IMR-90 (cell line): ENCODE results near the gene TMED4. TPM values are rescaled to one million over a fixed set of nuclear protein-coding genes. Genes with fewer than 3 reads are reported as not detected.

Experiments
- ATAC-seq: fragments of 200-7000 bp; cut with Tn5 transposase; 2 replicates; pipeline ENCODE4 v1.9.1; 2020; ENCODE audit warnings: low read depth, mild to moderate bottlenecking, moderate library complexity
- BruUV-seq: library from RNA; stranded (reverse); fragments of 400-500 nt; replicated peaks from 2 replicates; lab custom pipeline; 2021; lab: Mats Ljungman, UMichigan
- CTCF ChIA-PET: fragments of 300-600 bp; formaldehyde crosslinking; extraction: SDS; loops from one replicate; lab custom pipeline; 2021; ENCODE audit warnings: antibody characterized with exemption; lab: Yijun Ruan, JAX
- POLR2A ChIA-PET: fragments of 300-600 bp; sonication (Branson Sonifier 250); formaldehyde crosslinking; loops from one replicate; lab custom pipeline; 2022; ENCODE audit warnings: antibody characterized with exemption; ENCODE audit not compliant: unreplicated experiment; lab: Charles Lee
- DNase-seq: peaks from one replicate; pipeline ENCODE4 v3.0.0; 2013
- H2AFZ ChIP-seq: replicated peaks from 2 replicates; pipeline ENCODE3; 2013; ENCODE audit warnings: low read length, mild to moderate bottlenecking; ENCODE audit not compliant: poor library complexity
- H2AK5ac ChIP-seq: 2 replicates; pipeline ENCODE4 v1.6.1; 2013; ENCODE audit warnings: low read depth, low read length, inconsistent platforms
- H2AK9ac ChIP-seq: replicated peaks from 2 replicates; pipeline ENCODE3; 2013; ENCODE audit warnings: mild to moderate bottlenecking, low read depth, low read length, moderate library complexity; ENCODE audit not compliant: poor library complexity
- H2BK120ac ChIP-seq: 2 replicates; pipeline ENCODE4 v1.6.1; 2013; ENCODE audit warnings: low read depth, low read length, inconsistent platforms
- H2BK15ac ChIP-seq: 3 replicates; pipeline ENCODE4 v1.6.1; 2013; ENCODE audit warnings: low read depth, low read length, inconsistent platforms
- H2BK20ac ChIP-seq: 2 replicates; pipeline ENCODE4 v1.6.1; 2013; ENCODE audit warnings: low read depth, mild to moderate bottlenecking, inconsistent platforms, low read length, moderate library complexity
- H2BK5ac ChIP-seq: 2 replicates; pipeline ENCODE4 v1.6.1; 2013; ENCODE audit warnings: mild to moderate bottlenecking, low read depth, low read length, inconsistent platforms; ENCODE audit not compliant: poor library complexity, severe bottlenecking
- H3K14ac ChIP-seq: replicated peaks from 2 replicates; pipeline ENCODE4 v1.6.1; 2013; ENCODE audit warnings: low read depth, low read length, inconsistent platforms
- H3K18ac ChIP-seq: 2 replicates; pipeline ENCODE4 v1.6.1; 2013; ENCODE audit warnings: low read depth, low read length, control low read depth
- H3K23ac ChIP-seq: 2 replicates; pipeline ENCODE4 v1.6.1; 2013; ENCODE audit warnings: low read depth, low read length, inconsistent platforms
- H3K27ac ChIP-seq: 2 replicates; pipeline ENCODE4 v1.5.1; 2013; ENCODE audit warnings: mild to moderate bottlenecking, control low read depth, low read length; ENCODE audit not compliant: insufficient read depth
- H3K27me3 ChIP-seq: 2 replicates; pipeline ENCODE4 v1.6.1; 2013; ENCODE audit warnings: low read length; ENCODE audit not compliant: control insufficient read depth, insufficient read depth
- H3K36me3 ChIP-seq: 2 replicates; pipeline ENCODE4 v1.6.1; 2013; ENCODE audit warnings: low read length, mixed read lengths; ENCODE audit not compliant: control insufficient read depth, insufficient read depth
- H3K4ac ChIP-seq: 2 replicates; pipeline ENCODE4 v1.6.1; 2013; ENCODE audit warnings: low read depth, low read length, inconsistent platforms
- H3K4me1 ChIP-seq: 2 replicates; pipeline ENCODE4 v1.6.1; 2013; ENCODE audit warnings: low read length, mixed read lengths; ENCODE audit not compliant: control insufficient read depth, insufficient read depth
- H3K4me2 ChIP-seq: 2 replicates; pipeline ENCODE4 v1.6.1; 2013; ENCODE audit warnings: low read depth, mild to moderate bottlenecking, control low read depth, low read length, moderate library complexity
- H3K4me3 ChIP-seq: 2 replicates; pipeline ENCODE4 v1.5.1; 2013; ENCODE audit warnings: low read depth, mild to moderate bottlenecking, control low read depth, low read length, moderate library complexity; ENCODE audit not compliant: insufficient read depth
- H3K56ac ChIP-seq: 2 replicates; pipeline ENCODE4 v1.6.1; 2013; ENCODE audit warnings: low read length, inconsistent platforms; ENCODE audit not compliant: insufficient read depth; ENCODE audit errors: extremely low read depth
- H3K79me1 ChIP-seq, 2 experiments: 2 replicates each; pipeline ENCODE4 v1.6.1; 2013; ENCODE audit warnings: low read length in 2 of 2, inconsistent platforms in 1 of 2, low read depth in 1 of 2
- H3K9ac ChIP-seq: 2 replicates; pipeline ENCODE4 v1.6.1; 2013; ENCODE audit warnings: low read depth, low read length, control low read depth
- H3K9me1 ChIP-seq: 2 replicates; pipeline ENCODE4 v1.6.1; 2013; ENCODE audit warnings: low read length, inconsistent platforms; ENCODE audit not compliant: insufficient read depth
- H3K9me3 ChIP-seq: 2 replicates; pipeline ENCODE4 v1.6.1; 2013; ENCODE audit warnings: low read length; ENCODE audit not compliant: control insufficient read depth, insufficient read depth
- H4K20me1 ChIP-seq: 2 replicates; pipeline ENCODE4 v1.6.1; 2013; ENCODE audit warnings: low read length, inconsistent platforms; ENCODE audit not compliant: insufficient read depth
- H4K5ac ChIP-seq: 2 replicates; pipeline ENCODE4 v1.6.1; 2013; ENCODE audit warnings: mild to moderate bottlenecking, low read depth, low read length, control low read depth
- H4K8ac ChIP-seq, 2 experiments: 2 replicates each; pipeline ENCODE4 v1.6.1; 2013; ENCODE audit warnings: low read depth in 2 of 2, low read length in 2 of 2, control low read depth in 1 of 2, inconsistent platforms in 1 of 2
- H4K91ac ChIP-seq: 2 replicates; pipeline ENCODE4 v1.6.1; 2013; ENCODE audit warnings: low read depth, low read length, inconsistent platforms; ENCODE audit not compliant: insufficient read depth
- FOS ChIP-seq: fragments of 150-350 bp; IDR thresholded peaks from 2 replicates; pipeline ENCODE4 v1.6.1; 2016; ENCODE audit warnings: low read depth, low read length
- WGBS, 2 experiments: methylation state at CpG; one replicate each; pipeline versions ENCODE4 v1.1.5 to v1.1.7; 2013; ENCODE audit warnings: missing lambda C conversion rate in 2 of 2; ENCODE audit not compliant: insufficient read length in 1 of 2; ENCODE audit errors: extremely low coverage in 2 of 2; 5-methylcytosine and 5-hydroxymethylcytosine counted together
- dilution Hi-C: fragments of 300-500 bp; cut with HindIII; formaldehyde crosslinking; loops from one replicate; pipeline ENCODE4 v1.14.3; 2018; ENCODE audit warnings: low sequenced_read_pairs; ENCODE audit not compliant: unreplicated experiment
- in situ Hi-C: fragments of 300-500 bp; cut with MboI; formaldehyde crosslinking; loops from 3 replicates; pipeline ENCODE4 v1.14.3; 2019; ENCODE audit warnings: low sequenced_read_pairs, inconsistent platforms, mixed read lengths
- intact Hi-C: fragments of 100-400 bp; cut with micrococcal nuclease; formaldehyde crosslinking; loops from 2 replicates; pipeline ENCODE4 v1.10.0; 2022
- polyA plus RNA-seq, 3 experiments: library from polyadenylated mRNA; depleted of rRNA; stranded (reverse); fragments of >200 nt; gene quantifications; 2 replicates each; pipeline ENCODE4 v1.2.3, GENCODE V29; 2012; ENCODE audit warnings: low replicate concordance in 1 of 3
- total RNA-seq: library from RNA; depleted of rRNA; stranded (reverse); fragments of >200 nt; gene quantifications from 2 replicates; pipeline ENCODE4 v1.2.3, GENCODE V29; 2012

The TMED4 gene
- total and polyA plus RNA-seq, 2 of the 4 experiments (the other 2 are of a cell fraction), result 58.6 to 92.7 TPM

DNA sequence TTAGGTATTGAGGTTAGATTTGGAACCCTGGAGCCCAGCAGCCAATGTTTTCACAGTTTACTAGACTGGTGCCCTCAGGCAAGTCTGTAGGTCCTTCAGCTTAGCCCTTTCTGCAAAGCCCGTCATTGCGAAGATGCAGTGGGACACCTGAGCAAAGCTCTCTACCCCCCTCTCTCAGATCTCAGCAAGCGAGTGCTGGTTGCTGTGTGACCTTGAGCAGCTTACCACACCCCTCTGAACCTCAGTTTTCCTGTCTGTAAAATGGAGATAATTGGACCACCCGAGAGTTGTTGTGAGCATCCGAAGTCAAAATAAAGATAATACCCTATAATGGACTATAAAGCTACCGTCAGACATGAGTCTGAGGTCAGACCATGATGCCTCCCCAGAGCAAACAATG, 44.6 kb downstream of the TMED4 start:
- no peak for DNase-seq
- no peak overlapping the region for H3K9ac ChIP-seq
- POLR2A ChIA-PET, result no interaction called here
- H3K14ac ChIP-seq, result no peak overlapping the region
- ATAC-seq, result no peak
- WGBS, 2 experiments, result 100% methylated on average over 2 of the region's 6 CpGs; no CpG with 5 or more reads in 1 of the 2 experiments
- H3K27ac ChIP-seq, result no peak overlapping the region
- no peak overlapping the region for H3K4ac ChIP-seq
- peaks cover 16% of the 10 kb centered on the region for H3K4me1 ChIP-seq
- H3K23ac ChIP-seq, result no peak overlapping the region
- no peak overlapping the region for H2BK15ac ChIP-seq
- H4K5ac ChIP-seq, result no peak overlapping the region
- no TSS peak for BruUV-seq
- H3K9me3 ChIP-seq, result no peaks in the 10 kb centered on the region
- H2AK5ac ChIP-seq, result no peak overlapping the region
- no peaks in the 10 kb centered on the region for H3K79me1 ChIP-seq
- H2BK120ac ChIP-seq, result no peak overlapping the region
- H4K91ac ChIP-seq, result no peak overlapping the region
- no peak overlapping the region for H2BK5ac ChIP-seq
- intact Hi-C loops (no loop called here), in situ Hi-C loops (no loop called here), dilution Hi-C loops (no loop called here)
- CTCF ChIA-PET, result no interaction called here
- H3K36me3 ChIP-seq, result no peaks in the 10 kb centered on the region
- H4K8ac ChIP-seq, result no peak overlapping the region
- TF ChIP-seq FOS, result no peak
- no peak overlapping the region for H2AK9ac ChIP-seq
- no peak overlapping the region for H2BK20ac ChIP-seq
- H3K4me2 ChIP-seq, result no peak overlapping the region
- H3K4me3 ChIP-seq, result no peak overlapping the region
- no peak overlapping the region for H3K18ac ChIP-seq
- no peak overlapping the region for H3K56ac ChIP-seq
- no peak overlapping the region for H2AFZ ChIP-seq
- peaks cover 24% of the 10 kb centered on the region for H3K9me1 ChIP-seq
- H4K20me1 ChIP-seq, result no peaks in the 10 kb centered on the region
- H3K27me3 ChIP-seq, result no peaks in the 10 kb centered on the region
